Epithelial cell of esophagus (primary cell): ENCODE results near the gene ZC3H13.
A peak's percentile ranks its signal among the peaks of the same experiment; 100 is the strongest.

Source experiments
- DNase-seq: peaks from one replicate; pipeline ENCODE4 v3.0.0; 2010; ENCODE audit warnings: low read depth
- H3K4me3 ChIP-seq: 2 replicates; pipeline ENCODE4 v1.5.1; 2011; ENCODE audit warnings: mild to moderate bottlenecking, low read length, control low read depth
- CTCF ChIP-seq: IDR thresholded peaks from 2 replicates; pipeline ENCODE4 v1.5.1; 2011; ENCODE audit warnings: low read depth, mild to moderate bottlenecking, low read length, control low read depth, inconsistent platforms; ENCODE audit not compliant: insufficient read depth; ENCODE audit errors: missing control alignments

Gene ZC3H13

DNA sequence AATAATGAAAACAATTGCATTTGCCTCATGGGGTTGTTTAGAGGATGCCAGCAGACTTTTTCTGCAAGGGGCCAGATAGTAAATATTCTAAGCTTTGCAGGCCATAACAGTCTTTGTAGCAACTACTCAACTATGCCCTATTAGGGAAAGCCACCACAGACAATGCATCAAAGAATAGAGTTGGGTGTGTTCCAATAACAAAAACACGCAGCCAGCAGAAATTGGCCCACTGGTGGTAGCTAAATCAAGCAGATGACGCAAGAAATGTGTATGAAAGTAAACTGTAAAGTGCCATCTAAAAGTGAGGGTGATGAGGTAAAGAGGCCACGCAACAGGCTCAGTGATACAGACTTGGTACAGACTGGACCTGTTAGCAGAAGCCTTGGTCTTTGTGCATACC lies 125.8 kb downstream of the ZC3H13 start:
- no peak overlapping the region for H3K4me3 ChIP-seq
- TF ChIP-seq CTCF = no peak
- no peak for DNase-seq

- no peak overlapping the region for H3K4me3 ChIP-seq
- no peak for DNase-seq
- TF ChIP-seq CTCF = no peak
Observed at GRCh38 chr13:45925151-45925550, 127.4 kb downstream of the ZC3H13 start.

- H3K4me3 ChIP-seq = no peak overlapping the region
- TF ChIP-seq CTCF = no peak
- no peak for DNase-seq
Observed at GRCh38 chr13:45921162-45921736, 131.3 kb downstream of the ZC3H13 start.

GRCh38 chr13:45918597-45918996 lies 133.9 kb downstream of the ZC3H13 start:
- H3K4me3 ChIP-seq = no peak overlapping the region
- DNase-seq = peak; percentile 48
- TF ChIP-seq CTCF = no peak

DNA sequence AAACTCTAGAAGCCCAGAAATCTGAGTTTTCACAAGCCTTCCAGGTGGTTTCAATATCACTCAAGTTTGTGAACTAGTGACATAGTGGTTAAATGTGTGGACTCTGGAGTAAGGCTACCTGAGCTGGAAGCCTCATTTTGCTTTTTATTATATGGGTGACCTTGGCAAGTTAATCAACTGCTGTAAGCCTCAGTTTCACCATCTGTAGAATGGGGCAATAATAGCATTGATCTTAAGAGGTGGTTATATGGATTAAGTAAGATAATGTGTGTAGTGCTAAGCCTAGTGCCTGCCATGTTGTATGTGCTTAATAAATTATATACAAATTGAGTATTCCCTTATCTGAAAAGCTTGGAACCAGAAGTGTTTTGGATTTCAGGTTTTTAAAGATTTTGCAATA lies 135.5 kb downstream of the ZC3H13 start:
- no peak for TF ChIP-seq CTCF
- no peak for DNase-seq

GRCh38 chr13:45915686-45916439 lies 136.7 kb downstream of the ZC3H13 start:
- no peak for TF ChIP-seq CTCF
- no peak overlapping the region for H3K4me3 ChIP-seq
- DNase-seq = no peak

More for the DNA sequence above, 135.5 kb downstream of the ZC3H13 start:
- no peak overlapping the region for H3K4me3 ChIP-seq

- no peak for DNase-seq
- TF ChIP-seq CTCF = no peak
- no peak overlapping the region for H3K4me3 ChIP-seq
Observed at GRCh38 chr13:45909673-45910072, 142.9 kb downstream of the ZC3H13 start.
